Measurements from ENCODE around the gene FALEC.

Gene FALEC

DNA sequence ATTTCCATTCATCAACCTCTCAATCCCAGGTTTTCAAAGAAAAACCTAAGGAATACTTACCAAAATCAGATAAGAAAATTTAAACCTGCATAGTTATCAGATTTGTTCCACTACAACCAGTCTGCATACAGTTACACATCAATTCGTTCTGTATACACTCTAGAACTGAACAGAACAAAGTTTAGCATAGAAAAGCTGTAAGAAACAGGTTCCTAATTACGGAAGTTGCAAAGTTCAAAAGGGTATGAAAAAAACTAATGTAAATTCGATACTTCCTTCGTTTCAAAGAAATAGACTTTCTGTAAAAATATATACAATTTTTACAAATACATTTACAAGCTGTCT, 60.8 kb downstream of the FALEC start:
- TF ChIP-seq, protein P1, sequence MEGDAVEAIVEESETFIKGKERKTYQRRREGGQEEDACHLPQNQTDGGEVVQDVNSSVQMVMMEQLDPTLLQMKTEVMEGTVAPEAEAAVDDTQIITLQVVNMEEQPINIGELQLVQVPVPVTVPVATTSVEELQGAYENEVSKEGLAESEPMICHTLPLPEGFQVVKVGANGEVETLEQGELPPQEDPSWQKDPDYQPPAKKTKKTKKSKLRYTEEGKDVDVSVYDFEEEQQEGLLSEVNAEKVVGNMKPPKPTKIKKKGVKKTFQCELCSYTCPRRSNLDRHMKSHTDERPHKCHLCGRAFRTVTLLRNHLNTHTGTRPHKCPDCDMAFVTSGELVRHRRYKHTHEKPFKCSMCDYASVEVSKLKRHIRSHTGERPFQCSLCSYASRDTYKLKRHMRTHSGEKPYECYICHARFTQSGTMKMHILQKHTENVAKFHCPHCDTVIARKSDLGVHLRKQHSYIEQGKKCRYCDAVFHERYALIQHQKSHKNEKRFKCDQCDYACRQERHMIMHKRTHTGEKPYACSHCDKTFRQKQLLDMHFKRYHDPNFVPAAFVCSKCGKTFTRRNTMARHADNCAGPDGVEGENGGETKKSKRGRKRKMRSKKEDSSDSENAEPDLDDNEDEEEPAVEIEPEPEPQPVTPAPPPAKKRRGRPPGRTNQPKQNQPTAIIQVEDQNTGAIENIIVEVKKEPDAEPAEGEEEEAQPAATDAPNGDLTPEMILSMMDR (IDR thresholded peaks at IDR 0.05; ENCODE audit: low read depth, low read length, missing control alignments), result no peak
- no peak for DNase-seq (ENCODE audit: low read depth)
- in situ Hi-C loops (cut with HindIII; ENCODE audit: low sequenced_read_pairs), result no loop called here
- H3K4me3 ChIP-seq (ENCODE audit: low read depth, low read length), result peak overlapping the region; percentile 99

DNA sequence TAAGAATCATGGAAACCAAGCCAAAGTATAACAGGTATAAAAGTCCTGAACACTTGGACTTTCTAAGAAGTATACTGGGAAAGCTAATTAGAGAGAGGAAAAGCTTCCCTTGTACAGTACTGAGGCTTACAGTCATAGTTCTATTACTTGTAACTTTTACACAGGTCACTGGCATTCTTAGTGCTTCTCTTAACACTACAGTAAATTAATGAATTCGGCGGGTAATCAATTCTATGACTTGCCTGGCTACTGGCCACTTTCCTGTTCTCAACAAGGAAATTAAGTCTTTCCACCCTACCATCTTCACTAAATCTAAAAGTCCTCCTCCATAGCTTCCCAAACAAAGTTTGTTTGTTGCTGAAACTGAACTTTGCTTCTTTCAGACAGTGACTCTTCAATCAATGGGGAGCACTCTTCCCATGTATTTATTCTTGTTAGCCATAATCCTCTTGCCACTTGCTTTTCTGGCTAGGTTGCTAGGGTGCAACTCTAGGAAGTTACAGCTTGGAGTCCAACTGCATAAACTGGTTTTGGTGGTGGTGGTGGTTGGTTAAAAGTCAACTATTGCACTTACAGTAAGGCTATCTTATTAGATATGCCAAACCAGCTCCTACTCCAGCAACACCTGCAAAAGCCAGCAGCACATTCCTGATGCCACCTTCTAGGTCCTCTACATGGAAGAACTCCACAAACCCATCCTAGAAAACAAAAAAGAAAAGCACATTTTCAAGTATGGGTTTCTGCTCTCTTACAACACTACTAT, 61.4 kb downstream of the FALEC start:
- no peak for DNase-seq (ENCODE audit: low read depth)
- in situ Hi-C loops (cut with HindIII; ENCODE audit: low sequenced_read_pairs), result no loop called here
- peak overlapping the region; percentile 99 for H3K4me3 ChIP-seq (ENCODE audit: low read depth, low read length)
- TF ChIP-seq, protein P1 (IDR thresholded peaks at IDR 0.05; ENCODE audit: low read depth, low read length, missing control alignments), result no peak

DNA sequence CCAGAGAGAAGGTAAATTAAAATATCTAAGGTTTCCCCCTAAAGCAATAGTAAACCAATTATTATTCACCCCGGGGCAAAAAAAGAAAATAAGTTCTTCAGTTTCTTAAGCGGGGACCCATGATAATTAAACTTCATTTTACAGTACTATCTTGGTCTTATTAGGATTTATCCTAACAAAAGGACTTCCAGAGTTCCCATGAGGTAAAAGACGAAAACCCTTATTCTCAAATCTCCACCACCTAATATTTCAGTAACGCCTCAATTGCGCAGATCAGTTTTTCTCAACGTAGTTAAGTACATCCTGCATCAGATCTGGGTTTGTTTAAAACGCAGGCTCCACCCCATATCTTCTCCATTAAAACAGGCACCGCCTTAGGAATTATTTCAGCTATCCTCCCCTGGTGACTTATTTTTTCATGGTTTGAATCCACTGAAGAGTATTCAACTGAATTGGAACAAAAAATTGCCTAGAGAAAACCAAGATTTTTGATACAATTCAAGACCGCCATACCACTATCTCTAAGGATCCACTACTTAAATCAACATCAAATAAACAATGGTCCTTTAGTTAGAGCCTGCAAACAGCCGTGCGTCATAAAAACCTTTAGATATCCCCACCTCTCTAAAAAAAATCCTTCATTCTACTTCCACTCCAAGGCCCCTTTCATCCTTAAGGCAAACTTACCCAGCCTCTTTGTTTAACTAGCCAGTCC, 62.2 kb downstream of the FALEC start:
- in situ Hi-C loops (cut with HindIII; ENCODE audit: low sequenced_read_pairs), result no loop called here
- TF ChIP-seq, protein P1 (IDR thresholded peaks at IDR 0.05; ENCODE audit: low read depth, low read length, missing control alignments), result no peak
- no peak for DNase-seq (ENCODE audit: low read depth)
- H3K4me3 ChIP-seq (ENCODE audit: low read depth, low read length), result peak overlapping the region; percentile 99

DNA sequence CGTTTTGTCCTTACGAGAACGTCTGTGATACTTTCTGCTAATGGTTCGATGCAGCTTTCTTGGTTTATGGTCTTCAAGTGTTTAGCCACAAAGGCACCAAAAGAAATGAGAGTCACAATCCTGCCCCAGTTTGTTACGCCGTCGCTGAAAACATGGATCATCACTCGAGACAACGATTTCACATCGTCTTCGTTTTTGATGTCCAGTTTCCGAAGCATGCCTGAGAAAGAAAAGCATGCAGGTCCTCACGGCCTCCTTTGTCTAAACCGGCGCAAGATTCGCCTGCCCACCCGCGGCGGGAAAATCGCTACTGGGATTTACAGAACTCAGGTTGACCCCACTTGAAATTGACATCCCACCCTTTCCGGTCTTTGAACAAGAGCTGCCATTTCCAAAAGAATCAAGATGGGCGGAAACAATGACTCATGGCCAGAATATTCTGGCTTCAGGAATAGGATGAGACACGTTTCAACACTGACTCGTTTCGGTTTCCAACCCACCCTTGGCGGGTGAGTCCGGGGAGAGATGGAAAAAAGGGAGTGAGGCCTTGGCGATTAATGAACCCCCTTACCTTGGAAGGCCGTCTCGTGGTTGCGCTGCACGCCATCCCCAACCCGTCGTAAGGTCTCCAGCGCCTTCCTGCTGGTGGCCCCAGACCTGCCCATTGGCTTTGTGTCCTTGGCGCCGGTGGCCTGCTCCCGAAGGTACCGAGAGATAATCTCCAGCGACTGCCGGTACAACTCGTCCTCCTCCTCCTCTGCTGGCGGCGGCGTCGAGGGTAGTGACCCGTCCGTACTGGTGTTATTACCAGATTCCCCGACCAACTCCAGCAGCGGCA, 62.9 kb downstream of the FALEC start:
- peak overlapping the region; percentile 99 for H3K4me3 ChIP-seq (ENCODE audit: low read depth, low read length)
- TF ChIP-seq, protein P1 (IDR thresholded peaks at IDR 0.05; ENCODE audit: low read depth, low read length, missing control alignments), result no peak
- DNase-seq (ENCODE audit: low read depth), result peak; percentile 73
- in situ Hi-C loops (cut with HindIII; ENCODE audit: low sequenced_read_pairs), result no loop called here

DNA sequence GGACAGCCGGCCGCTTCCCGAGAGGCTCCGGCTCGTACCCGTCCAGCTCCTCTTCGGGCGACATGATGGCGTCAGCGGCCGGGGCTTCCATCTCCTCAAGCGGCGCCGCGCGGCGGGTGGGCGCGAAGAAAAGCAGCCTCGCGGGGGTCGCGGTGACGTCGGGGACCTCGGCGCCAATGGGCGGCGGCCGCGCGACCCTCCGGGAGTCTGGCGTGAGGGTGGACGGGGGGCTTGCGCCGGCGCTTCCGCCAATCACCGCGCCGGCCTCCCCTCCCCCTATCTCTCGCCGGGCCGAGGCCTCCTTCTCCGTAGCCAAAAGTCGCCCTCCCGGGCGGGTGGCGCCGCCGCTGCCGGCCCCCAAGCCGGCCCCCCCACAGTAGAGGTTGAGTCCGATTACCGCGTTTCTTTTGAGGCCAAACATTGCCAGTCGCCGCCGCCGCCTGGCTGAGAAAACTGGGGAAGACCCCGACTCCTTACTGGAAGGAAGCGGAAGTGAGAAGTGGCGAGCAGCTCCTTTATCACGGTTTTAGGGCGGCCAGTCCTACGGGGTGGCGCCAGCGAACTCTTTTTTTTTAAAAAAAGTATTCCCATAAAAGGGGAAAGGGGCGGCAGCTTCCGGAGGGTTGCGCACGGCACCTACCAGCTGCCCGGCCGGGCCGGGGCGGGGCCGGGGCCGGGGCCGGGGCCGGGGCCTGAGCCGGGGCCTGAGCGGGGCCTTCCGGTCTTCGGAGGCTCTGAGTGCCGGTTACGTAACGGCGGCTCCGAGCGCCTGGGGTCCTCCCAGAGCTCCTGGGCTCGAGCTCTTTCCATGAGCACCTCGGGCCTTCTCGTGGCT, 63.8 kb downstream of the FALEC start, which contains the start of gene MCL1:
Gene MCL1, minus strand, starts transcription at position 501 of the 835 bp plus-strand sequence. Its CDS starts 80 bp downstream, at position 421.
- TF ChIP-seq, protein P1 (IDR thresholded peaks at IDR 0.05; ENCODE audit: low read depth, low read length, missing control alignments), result no peak
- in situ Hi-C loops (cut with HindIII; ENCODE audit: low sequenced_read_pairs), result no loop called here
- peak; percentile 92 for DNase-seq (ENCODE audit: low read depth)
- H3K4me3 ChIP-seq (ENCODE audit: low read depth, low read length), result peak within 1 kb of the TSS; percentile 99
